Measurements from ENCODE around the gene TRAK1. TPM values are rescaled to one million over a fixed set of nuclear protein-coding genes. Genes with fewer than 3 reads are reported as not detected.

Gene TRAK1
- total and polyA plus RNA-seq, 10 of the 15 experiments (the other 5 are each of a cell fraction or from before 2014, with no cell fraction given): 6.6 to 46.2 (median 23.7) TPM

DNA sequence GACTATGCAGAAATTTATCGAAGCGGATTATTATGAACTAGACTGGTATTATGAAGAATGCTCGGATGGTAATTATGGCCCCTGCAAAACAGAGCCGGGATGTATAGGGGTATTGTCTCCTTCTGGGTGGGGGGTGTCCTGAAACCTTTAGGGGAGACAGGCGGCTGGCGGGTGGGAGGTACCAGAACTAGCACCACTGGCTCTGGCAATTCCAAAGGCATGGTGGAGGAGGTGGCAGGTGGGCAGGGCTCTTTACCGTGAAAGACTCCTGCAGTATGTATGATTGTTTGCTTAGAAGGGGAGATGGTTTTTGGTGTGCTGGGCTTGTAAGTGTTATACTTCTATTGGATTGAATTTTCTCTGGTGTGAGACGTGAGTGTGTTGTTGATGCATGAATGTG is 58.4 kb downstream of the TRAK1 start (continued):
- no peak for TF ChIP-seq KAT2A (conservative IDR thresholded peaks at IDR 0.05; ENCODE audit: control insufficient read depth, low read depth, low read length)
- TF ChIP-seq ZBED1 (IDR thresholded peaks at IDR 0.05; ENCODE audit: borderline replicate concordance): no peak
- TF ChIP-seq ETV6 (conservative IDR thresholded peaks at IDR 0.05 in 1 of 2, IDR thresholded peaks at IDR 0.05 in 1 of 2; ENCODE audit: borderline replicate concordance in 1 of 2, low read depth in 1 of 2): no peak
- TF ChIP-seq HDAC6 (IDR thresholded peaks at IDR 0.05; ENCODE audit: unreplicated experiment): no peak
- no peak for TF ChIP-seq FOS (IDR thresholded peaks at IDR 0.05; ENCODE audit: borderline replicate concordance, extremely low read depth, insufficient read length)
- no peak for TF ChIP-seq NFYA (IDR thresholded peaks at IDR 0.05; ENCODE audit: borderline replicate concordance, low read depth, low read length)
- no peak for TF ChIP-seq WRNIP1 (IDR thresholded peaks at IDR 0.05; ENCODE audit: borderline replicate concordance, low read depth, low read length)
- TF ChIP-seq SMAD1 (IDR thresholded peaks at IDR 0.05; ENCODE audit: low read depth, partially characterized antibody): no peak
- TF ChIP-seq, protein P1, sequence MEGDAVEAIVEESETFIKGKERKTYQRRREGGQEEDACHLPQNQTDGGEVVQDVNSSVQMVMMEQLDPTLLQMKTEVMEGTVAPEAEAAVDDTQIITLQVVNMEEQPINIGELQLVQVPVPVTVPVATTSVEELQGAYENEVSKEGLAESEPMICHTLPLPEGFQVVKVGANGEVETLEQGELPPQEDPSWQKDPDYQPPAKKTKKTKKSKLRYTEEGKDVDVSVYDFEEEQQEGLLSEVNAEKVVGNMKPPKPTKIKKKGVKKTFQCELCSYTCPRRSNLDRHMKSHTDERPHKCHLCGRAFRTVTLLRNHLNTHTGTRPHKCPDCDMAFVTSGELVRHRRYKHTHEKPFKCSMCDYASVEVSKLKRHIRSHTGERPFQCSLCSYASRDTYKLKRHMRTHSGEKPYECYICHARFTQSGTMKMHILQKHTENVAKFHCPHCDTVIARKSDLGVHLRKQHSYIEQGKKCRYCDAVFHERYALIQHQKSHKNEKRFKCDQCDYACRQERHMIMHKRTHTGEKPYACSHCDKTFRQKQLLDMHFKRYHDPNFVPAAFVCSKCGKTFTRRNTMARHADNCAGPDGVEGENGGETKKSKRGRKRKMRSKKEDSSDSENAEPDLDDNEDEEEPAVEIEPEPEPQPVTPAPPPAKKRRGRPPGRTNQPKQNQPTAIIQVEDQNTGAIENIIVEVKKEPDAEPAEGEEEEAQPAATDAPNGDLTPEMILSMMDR (IDR thresholded peaks at IDR 0.05 in 2 of 3, conservative IDR thresholded peaks at IDR 0.05 in 1 of 3; ENCODE audit: control insufficient read depth in 2 of 3, extremely low read depth in 1 of 3, insufficient read depth in 1 of 3, low read depth in 3 of 3, low read length in 3 of 3): no peak

DNA sequence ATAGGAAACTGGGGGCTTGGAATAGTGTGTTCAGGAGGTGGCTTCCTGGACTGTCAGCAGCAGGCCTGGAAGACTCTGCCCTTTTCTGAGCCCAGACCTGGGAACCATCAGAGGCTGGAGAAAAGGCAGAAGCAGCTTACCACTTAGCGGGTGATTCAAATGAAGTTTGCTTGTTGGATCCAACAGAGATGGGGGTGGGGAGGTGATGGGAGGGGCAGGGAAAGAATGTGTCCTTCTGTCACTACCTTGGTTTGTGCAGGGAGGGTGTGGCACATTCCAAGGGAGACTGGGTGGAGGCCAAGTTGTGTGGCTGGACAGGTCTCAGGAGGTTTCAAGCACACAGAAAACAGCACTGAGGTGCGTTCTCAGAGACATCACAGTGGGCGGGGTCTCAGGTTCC is 58.8 kb downstream of the TRAK1 start:
- Histone ChIP-seq H3K9ac (ENCODE audit: control insufficient read depth, insufficient read depth, low read length) (no peak overlapping the region), H3K27me3 (replicated peaks in 1 of 2; ENCODE audit: control insufficient read depth in 2 of 2, insufficient read depth in 2 of 2, low read length in 1 of 2) (no peaks in the 10 kb centered on the region), H4K20me1 (ENCODE audit: control insufficient read depth, insufficient read depth) (no peaks in the 10 kb centered on the region), H3K27ac (ENCODE audit: control insufficient read depth, insufficient read depth) (no peak overlapping the region), H3K79me2 (ENCODE audit: control insufficient read depth, insufficient read depth, low read length) (peaks cover 11% of the 10 kb centered on the region), H2AFZ (ENCODE audit: control insufficient read depth, low read depth, low read length) (no peak overlapping the region), H3K36me3 (ENCODE audit: control insufficient read depth in 2 of 2, insufficient read depth in 2 of 2, low read length in 1 of 2) (peaks cover 0 to 3% of the 10 kb centered on the region in 2 experiments; a peak in 1 of 4 replicates), H3K4me3 (no peak overlapping the region), H3K9me3 (replicated peaks; ENCODE audit: control insufficient read depth, insufficient read depth, low read length) (no peaks in the 10 kb centered on the region), H3K4me1 (ENCODE audit: control insufficient read depth, insufficient read depth, low read length) (peaks cover 4% of the 10 kb centered on the region; the same call in 1 of the 2 replicates), H3K4me2 (ENCODE audit: control insufficient read depth, insufficient read depth) (no peak overlapping the region)
- in situ Hi-C loops (cut with MboI): no loop called here
- no TSS peak for BruUV-seq (replicated peaks)
- ChIA-PET CTCF (interaction anchor here (0.7 kb wide), 1 partner anchor 14 kb away, joined by 3 read pairs; no protein-coding TSS in a partner anchor), RAD21 (ENCODE audit: unreplicated experiment) (no interaction called here), SMC1A (ENCODE audit: uncharacterized antibody, unreplicated experiment) (no interaction called here), POLR2A (no interaction called here)
- ATAC-seq: no peak
- 93% methylated on average over 3 of the region's 3 CpGs for WGBS (ENCODE audit: insufficient coverage, insufficient replicate concordance, low lambda C conversion rate, missing lambda C conversion rate)
- no peak for FAIRE-seq
- intact Hi-C loops (cut with micrococcal nuclease; ENCODE audit: unreplicated experiment): no loop called here
- DNase-seq (ENCODE audit: low read depth, low spot score): no peak
- TF ChIP-seq, protein P2, sequence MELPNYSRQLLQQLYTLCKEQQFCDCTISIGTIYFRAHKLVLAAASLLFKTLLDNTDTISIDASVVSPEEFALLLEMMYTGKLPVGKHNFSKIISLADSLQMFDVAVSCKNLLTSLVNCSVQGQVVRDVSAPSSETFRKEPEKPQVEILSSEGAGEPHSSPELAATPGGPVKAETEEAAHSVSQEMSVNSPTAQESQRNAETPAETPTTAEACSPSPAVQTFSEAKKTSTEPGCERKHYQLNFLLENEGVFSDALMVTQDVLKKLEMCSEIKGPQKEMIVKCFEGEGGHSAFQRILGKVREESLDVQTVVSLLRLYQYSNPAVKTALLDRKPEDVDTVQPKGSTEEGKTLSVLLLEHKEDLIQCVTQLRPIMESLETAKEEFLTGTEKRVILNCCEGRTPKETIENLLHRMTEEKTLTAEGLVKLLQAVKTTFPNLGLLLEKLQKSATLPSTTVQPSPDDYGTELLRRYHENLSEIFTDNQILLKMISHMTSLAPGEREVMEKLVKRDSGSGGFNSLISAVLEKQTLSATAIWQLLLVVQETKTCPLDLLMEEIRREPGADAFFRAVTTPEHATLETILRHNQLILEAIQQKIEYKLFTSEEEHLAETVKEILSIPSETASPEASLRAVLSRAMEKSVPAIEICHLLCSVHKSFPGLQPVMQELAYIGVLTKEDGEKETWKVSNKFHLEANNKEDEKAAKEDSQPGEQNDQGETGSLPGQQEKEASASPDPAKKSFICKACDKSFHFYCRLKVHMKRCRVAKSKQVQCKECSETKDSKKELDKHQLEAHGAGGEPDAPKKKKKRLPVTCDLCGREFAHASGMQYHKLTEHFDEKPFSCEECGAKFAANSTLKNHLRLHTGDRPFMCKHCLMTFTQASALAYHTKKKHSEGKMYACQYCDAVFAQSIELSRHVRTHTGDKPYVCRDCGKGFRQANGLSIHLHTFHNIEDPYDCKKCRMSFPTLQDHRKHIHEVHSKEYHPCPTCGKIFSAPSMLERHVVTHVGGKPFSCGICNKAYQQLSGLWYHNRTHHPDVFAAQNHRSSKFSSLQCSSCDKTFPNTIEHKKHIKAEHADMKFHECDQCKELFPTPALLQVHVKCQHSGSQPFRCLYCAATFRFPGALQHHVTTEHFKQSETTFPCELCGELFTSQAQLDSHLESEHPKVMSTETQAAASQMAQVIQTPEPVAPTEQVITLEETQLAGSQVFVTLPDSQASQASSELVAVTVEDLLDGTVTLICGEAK (IDR thresholded peaks at IDR 0.05; ENCODE audit: borderline replicate concordance): no peak
- TF ChIP-seq ASH2L (IDR thresholded peaks at IDR 0.05; ENCODE audit: borderline replicate concordance, low read depth) (no peak), SUPT20H (IDR thresholded peaks at IDR 0.05; ENCODE audit: borderline replicate concordance, control insufficient read depth, low read depth, low read length) (no peak), PAX5 (IDR thresholded peaks at IDR 0.05; ENCODE audit: borderline replicate concordance, low read depth, low read length) (no peak), RB1 (IDR thresholded peaks at IDR 0.05; ENCODE audit: borderline replicate concordance) (no peak), ETV6 (conservative IDR thresholded peaks at IDR 0.05 in 1 of 2, IDR thresholded peaks at IDR 0.05 in 1 of 2; ENCODE audit: borderline replicate concordance in 1 of 2, low read depth in 1 of 2) (no peak)

Data from GM12878 (cell line).